EH (cell line): Measurements from ENCODE around the gene MTMR12.
"Not testable (repeated sequence)": the region's sequence is repeated elsewhere in the genome, so short reads cannot be mapped to it uniquely, and the experiment has no call there.

Source experiments
- DNase-seq: peaks from one replicate; pipeline ENCODE4 v3.0.0-alpha.2; 2015; ENCODE audit warnings: low read depth

MTMR12 gene

GRCh38 chr5:32232441-32233219 is 80.1 kb downstream of the MTMR12 start:
- peak; percentile 74 for DNase-seq

DNA sequence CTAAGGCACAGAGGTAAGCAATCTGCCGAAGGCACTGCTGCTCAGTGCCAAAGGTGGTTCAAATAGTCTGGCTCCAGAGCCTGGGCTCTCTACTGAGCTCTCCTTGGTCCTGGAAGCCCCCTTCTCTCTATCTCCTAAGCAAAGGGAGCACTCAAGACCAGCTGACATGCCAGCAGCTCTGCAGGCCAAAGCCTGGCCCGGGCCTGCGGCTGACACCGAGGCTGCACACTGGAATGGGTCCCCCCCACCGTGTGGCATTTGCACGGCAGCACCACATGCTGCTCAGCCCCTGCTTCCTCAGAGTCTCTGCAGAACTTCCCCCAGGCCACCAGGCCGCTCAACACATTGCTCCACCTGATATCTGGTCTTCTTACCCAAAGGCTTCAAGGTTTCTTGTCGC is 80.8 kb downstream of the MTMR12 start:
- DNase-seq = no peak

- DNase-seq = no peak
These were observed 81.5 kb downstream of the MTMR12 start for GRCh38 chr5:32231241-32231640.

- DNase-seq = no peak
These were observed 82.2 kb downstream of the MTMR12 start for GRCh38 chr5:32230356-32231099.

GRCh38 chr5:32229586-32229985 is 83.2 kb downstream of the MTMR12 start:
- no peak for DNase-seq

GRCh38 chr5:32228816-32229215 is 83.9 kb downstream of the MTMR12 start:
- DNase-seq = no peak

GRCh38 chr5:32225445-32225844 is 87.3 kb downstream of the MTMR12 start:
- peak; percentile 74 for DNase-seq

GRCh38 chr5:32223972-32224609 is 88.6 kb downstream of the MTMR12 start:
- DNase-seq = peak; percentile 94

- no peak for DNase-seq
These were observed 89.8 kb downstream of the MTMR12 start for GRCh38 chr5:32222723-32223470.

DNA sequence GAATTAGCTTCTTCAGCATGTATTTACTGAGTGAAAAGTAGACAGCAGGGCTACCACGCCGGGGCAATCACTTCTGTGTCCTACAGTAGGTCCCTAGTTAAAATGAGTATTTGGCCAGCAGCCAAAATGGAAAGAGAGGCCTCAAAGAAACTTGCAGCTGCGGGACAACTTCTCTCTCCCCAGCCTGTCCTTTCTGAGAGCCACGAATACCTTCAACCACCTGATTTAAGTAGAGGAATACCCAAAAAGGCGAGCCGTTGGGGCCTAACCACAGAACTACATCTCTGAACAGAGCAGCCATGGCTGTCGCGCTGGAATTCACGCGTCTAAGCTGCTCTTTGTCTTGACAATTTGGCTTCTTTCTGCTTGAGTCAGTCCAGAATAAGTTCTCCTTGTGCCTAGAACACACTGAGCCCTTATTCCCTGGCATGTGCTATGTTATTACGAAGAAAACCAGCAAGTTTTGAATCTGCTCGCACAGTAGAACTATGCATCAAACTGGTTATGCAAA is 94.8 kb downstream of the MTMR12 start:
- peak; percentile 29 for DNase-seq

- DNase-seq = not testable (repeated sequence)
These were observed 98.4 kb downstream of the MTMR12 start for GRCh38 chr5:32214344-32214743.

- no peak for DNase-seq
These were observed 102.6 kb downstream of the MTMR12 start for GRCh38 chr5:32210151-32210550.

DNA sequence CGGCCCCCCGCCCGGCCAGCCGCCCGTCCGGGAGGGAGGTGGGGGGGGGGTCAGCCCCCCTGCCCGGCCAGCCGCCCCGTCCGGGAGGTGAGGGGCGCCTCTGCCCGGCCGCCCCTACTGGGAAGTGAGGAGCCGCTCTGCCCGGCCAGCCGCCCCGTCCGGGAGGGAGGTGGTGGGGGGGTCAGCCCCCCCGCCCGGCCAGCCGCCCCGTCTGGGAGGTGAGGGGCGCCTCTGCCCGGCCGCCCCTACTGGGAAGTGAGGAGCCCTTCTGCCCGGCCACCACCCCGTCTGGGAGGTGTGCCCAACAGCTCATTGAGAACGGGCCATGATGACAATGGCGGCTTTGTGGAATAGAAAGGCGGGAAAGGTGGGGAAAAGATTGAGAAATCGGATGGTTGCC is 103.9 kb downstream of the MTMR12 start:
- DNase-seq = not testable (repeated sequence)

GRCh38 chr5:32207355-32207634 is 105.4 kb downstream of the MTMR12 start:
- no peak for DNase-seq

DNA sequence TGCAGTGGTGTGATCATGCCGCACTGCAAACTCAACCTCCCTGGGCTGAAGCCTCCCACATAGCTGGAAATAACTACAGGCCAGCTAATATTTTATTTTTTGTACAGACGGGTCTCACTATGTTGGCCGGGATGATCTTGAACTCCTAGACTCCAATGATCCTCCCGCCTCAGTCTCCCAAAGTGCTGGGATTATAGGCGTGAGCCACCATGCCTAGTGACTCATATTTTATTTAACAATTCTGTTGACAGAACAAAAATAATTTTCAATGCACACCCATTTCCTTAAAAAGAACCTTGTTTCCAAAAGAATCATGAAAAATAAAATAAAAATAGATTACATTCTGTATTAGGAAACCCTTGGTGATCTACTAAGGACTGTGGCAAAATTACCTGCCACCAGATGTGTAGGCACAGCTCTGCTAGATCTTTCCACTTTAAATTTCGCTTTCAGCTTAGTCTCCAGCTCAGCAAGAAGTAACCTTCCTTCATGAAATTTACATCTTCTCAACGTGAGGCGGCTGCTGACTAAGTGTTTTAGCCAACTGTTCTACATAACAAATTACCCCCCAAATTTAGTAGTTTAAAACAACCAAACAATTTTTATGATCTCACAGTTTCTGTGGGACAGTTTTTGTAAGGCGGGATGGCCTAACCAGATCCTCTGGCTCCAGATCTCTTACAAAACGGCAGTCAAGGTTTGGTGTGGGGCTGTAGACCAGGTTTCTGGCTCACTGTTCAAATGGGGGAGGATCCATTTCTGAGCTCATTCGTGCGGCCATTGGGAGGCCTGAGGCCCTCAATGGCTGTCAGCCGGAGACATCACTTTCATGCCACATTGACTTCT is 106.0 kb downstream of the MTMR12 start:
- DNase-seq = no peak

DNA sequence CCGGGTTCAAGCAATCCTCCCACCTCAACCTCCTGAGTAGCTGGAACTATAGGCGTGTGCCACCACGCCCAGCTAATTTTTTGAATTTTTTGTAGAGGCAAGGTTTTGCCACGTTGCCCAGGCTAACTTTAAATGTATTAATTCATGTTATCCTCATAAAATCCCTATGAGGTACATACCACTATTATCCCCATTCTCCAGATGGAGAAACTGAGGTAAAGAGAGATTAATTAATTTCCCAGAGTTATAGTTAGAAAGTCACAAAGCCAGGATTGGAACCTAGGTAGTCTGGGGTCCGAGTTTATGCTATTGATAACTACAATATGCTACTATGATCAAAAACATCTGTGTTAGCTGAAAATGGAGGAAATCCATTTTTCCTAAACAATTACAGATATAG is 106.7 kb downstream of the MTMR12 start:
- no peak for DNase-seq

DNA sequence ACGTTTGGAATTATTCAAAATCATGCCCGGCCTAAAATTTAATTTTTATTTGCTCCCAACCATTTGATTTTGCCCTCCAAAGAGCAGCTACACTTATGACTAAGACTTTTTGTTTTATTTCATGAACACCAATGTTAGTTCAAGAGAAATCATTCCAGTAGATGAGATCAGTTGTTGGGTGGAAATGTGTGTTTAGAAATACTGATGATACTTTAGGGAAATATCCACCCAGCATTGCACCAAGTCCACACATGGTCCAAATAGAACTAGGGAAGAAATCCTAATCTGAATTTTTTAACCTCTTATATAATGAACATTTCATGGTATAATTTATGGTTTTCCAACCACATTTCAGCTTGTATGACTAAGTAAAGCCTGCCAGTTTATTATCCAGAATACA is 110.3 kb downstream of the MTMR12 start:
- peak; percentile 69 for DNase-seq

- DNase-seq = no peak
These were observed 111.5 kb downstream of the MTMR12 start for GRCh38 chr5:32201122-32201753.

- no peak for DNase-seq
These were observed 115.7 kb downstream of the MTMR12 start for GRCh38 chr5:32197032-32197431.

DNA sequence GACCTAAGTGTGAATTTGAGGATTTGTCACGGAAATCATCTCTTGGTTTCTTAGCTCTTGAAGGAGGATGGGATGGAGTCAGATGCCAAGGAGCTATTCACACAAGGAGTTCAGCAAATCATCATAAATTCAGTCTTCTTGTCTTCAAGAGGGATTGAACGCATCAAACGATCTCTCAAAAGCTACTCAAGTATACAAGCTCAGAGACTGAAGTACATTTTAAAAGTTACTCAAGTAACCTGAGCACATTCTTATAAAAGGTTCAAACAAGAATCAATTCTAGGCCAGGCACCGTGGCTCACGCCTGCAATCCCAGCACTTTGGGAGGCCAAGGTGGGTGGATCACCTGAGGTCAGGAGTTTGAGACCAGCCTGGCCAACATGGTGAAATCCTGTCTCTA is 117.5 kb downstream of the MTMR12 start:
- DNase-seq = no peak

DNA sequence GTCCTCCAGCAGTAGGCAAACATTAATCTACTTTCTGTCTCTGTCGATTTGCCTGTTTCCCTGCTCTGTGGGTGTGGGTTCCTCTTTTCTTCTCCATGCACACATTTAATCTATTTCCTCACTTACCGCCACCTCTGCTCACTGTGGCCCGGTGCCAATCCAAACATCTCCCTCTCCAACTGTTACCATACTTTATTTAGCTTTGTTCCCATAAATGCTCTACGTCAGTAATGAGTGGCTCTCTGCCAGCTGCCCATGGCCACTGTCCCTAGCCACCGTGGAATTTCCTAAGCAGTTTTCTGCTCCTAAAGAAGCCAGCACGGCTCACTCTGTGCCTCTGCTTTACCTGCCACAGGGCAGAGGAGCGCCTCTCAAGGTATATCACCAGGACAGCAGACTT is 119.1 kb downstream of the MTMR12 start:
- DNase-seq = peak; percentile 94
